ENCODE data around the gene PRIM2. TPM values are rescaled to one million over a fixed set of nuclear protein-coding genes. Genes with fewer than 3 reads are reported as not detected.
"Not testable (repeated sequence)": the region's sequence is repeated elsewhere in the genome, so short reads cannot be mapped to it uniquely, and the experiment has no call there.

The PRIM2 gene
- total RNA-seq, 1 experiment from 2014 or later: 9.7 TPM

DNA sequence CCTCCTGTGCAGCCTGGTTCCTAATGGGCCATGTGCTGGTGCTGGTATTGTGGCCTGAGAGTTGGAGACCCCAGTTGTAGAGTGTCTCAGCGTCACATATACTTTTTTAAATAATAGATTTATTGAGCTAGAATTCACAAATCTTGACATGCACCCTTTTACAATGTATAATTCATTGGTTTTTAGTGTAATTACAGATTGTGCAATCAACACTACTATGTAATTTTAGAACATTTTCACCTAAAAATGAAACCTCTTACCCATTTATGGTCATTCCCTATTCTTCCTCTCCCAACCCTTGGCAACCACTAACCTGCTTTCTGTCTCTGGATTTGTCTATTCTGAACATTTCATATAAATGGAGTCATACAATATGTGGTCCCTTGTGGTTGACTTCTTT, 10.6 kb downstream of the PRIM2 start:
- Mint-ChIP-seq H3K9me3 (ENCODE audit: unreplicated experiment) (peaks cover 24% of the 10 kb centered on the region), H3K36me3 (ENCODE audit: insufficient read depth, unreplicated experiment) (peaks cover 41% of the 10 kb centered on the region), H3K27ac (ENCODE audit: low read depth, unreplicated experiment) (no peak overlapping the region), H3K4me1 (ENCODE audit: insufficient read depth, unreplicated experiment) (peaks cover 6% of the 10 kb centered on the region), H3K27me3 (ENCODE audit: insufficient read depth, unreplicated experiment) (no peaks in the 10 kb centered on the region), H3K4me3 (ENCODE audit: unreplicated experiment) (no peak overlapping the region)
- intact Hi-C loops (cut with micrococcal nuclease): no loop called here
- DNase-seq (ENCODE audit: unreplicated experiment): no peak
- ChIA-PET CTCF (no interaction called here), POLR2A (no interaction called here)
- TF ChIP-seq, protein P1, sequence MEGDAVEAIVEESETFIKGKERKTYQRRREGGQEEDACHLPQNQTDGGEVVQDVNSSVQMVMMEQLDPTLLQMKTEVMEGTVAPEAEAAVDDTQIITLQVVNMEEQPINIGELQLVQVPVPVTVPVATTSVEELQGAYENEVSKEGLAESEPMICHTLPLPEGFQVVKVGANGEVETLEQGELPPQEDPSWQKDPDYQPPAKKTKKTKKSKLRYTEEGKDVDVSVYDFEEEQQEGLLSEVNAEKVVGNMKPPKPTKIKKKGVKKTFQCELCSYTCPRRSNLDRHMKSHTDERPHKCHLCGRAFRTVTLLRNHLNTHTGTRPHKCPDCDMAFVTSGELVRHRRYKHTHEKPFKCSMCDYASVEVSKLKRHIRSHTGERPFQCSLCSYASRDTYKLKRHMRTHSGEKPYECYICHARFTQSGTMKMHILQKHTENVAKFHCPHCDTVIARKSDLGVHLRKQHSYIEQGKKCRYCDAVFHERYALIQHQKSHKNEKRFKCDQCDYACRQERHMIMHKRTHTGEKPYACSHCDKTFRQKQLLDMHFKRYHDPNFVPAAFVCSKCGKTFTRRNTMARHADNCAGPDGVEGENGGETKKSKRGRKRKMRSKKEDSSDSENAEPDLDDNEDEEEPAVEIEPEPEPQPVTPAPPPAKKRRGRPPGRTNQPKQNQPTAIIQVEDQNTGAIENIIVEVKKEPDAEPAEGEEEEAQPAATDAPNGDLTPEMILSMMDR (IDR thresholded peaks at IDR 0.05; ENCODE audit: unreplicated experiment): no peak
- no TSS peak for BruUV-seq (replicated peaks)

DNA sequence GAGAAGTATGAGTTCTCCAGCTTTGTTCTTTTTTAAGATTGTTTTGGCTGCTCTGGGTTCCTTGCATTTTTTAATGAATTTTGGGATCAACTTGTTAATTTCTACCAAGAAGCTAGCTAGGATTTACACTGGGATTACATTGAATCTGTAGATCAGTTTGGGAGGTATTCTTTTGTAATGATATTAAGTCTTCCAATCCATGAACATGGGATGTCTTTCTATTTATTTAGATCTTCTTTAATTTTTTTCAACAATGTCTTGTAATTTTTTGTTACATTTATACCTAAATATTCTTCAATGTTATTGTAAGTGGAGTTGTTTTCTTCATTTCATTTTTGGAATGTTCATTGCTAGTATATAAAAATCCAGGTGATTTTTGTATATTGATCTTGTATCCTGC, 12.5 kb downstream of the PRIM2 start:
- no TSS peak for BruUV-seq (replicated peaks)
- H3K4me3 Mint-ChIP-seq (ENCODE audit: unreplicated experiment): no peak overlapping the region
- TF ChIP-seq, protein P1 (IDR thresholded peaks at IDR 0.05; ENCODE audit: unreplicated experiment): no peak
- peaks cover 51% of the 10 kb centered on the region for H3K36me3 Mint-ChIP-seq (ENCODE audit: insufficient read depth, unreplicated experiment)
- no peak overlapping the region for H3K27ac Mint-ChIP-seq (ENCODE audit: low read depth, unreplicated experiment)
- H3K4me1 Mint-ChIP-seq (ENCODE audit: insufficient read depth, unreplicated experiment): peaks cover 6% of the 10 kb centered on the region
- H3K9me3 Mint-ChIP-seq (ENCODE audit: unreplicated experiment): peaks cover 37% of the 10 kb centered on the region
- intact Hi-C loops (cut with micrococcal nuclease): no loop called here
- no peak for DNase-seq (ENCODE audit: unreplicated experiment)
- H3K27me3 Mint-ChIP-seq (ENCODE audit: insufficient read depth, unreplicated experiment): no peaks in the 10 kb centered on the region
- CTCF ChIA-PET: interaction anchor here (1.4 kb wide), 1 partner anchor 425 kb away, joined by 3 read pairs; no protein-coding TSS in a partner anchor
- POLR2A ChIA-PET: interaction anchor here (0.6 kb wide), 1 partner anchor 283 kb away, joined by 3 read pairs; the partner anchor contains the start of gene KIAA1586

DNA sequence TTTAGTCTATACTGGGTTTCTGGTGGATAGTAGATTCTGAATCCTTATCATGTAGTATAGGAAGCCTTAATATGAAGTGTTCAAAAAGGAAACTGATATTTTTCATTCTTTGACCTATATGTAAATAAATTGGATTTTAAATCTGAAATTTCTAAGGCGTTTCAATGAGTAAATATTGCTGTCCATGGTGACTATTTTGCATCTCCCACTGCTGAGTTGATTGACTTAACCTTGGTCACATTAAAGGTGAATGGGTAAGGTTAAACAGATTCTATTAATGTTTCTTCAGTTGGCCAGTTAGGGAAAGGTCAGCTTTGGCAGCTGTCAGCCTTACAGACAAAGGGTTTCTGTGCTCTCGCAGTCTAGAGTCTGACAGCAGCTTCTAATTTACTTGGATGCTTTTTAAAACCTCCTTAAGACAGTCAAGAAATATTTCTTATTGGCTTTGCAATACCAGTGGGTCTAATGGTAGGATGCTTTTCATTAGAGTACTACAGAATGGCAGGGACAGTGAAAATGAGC, 24.8 kb downstream of the PRIM2 start:
- H3K4me3 Mint-ChIP-seq (ENCODE audit: unreplicated experiment): no peak overlapping the region
- no TSS peak for BruUV-seq (replicated peaks)
- ChIA-PET POLR2A (no interaction called here), CTCF (no interaction called here)
- no peak for DNase-seq (ENCODE audit: unreplicated experiment)
- no peak overlapping the region for H3K27ac Mint-ChIP-seq (ENCODE audit: low read depth, unreplicated experiment)
- TF ChIP-seq, protein P1 (IDR thresholded peaks at IDR 0.05; ENCODE audit: unreplicated experiment): no peak
- H3K36me3 Mint-ChIP-seq (ENCODE audit: insufficient read depth, unreplicated experiment): no peaks in the 10 kb centered on the region
- intact Hi-C loops (cut with micrococcal nuclease): no loop called here
- H3K4me1 Mint-ChIP-seq (ENCODE audit: insufficient read depth, unreplicated experiment): peaks cover 5% of the 10 kb centered on the region
- H3K27me3 Mint-ChIP-seq (ENCODE audit: insufficient read depth, unreplicated experiment): no peaks in the 10 kb centered on the region
- H3K9me3 Mint-ChIP-seq (ENCODE audit: unreplicated experiment): no peaks in the 10 kb centered on the region

- BruUV-seq (replicated peaks); H3K9me3 Mint-ChIP-seq (ENCODE audit: unreplicated experiment); CTCF ChIA-PET; POLR2A ChIA-PET; H3K27me3 Mint-ChIP-seq (ENCODE audit: insufficient read depth, unreplicated experiment); H3K4me3 Mint-ChIP-seq (ENCODE audit: unreplicated experiment); H3K27ac Mint-ChIP-seq (ENCODE audit: low read depth, unreplicated experiment); H3K36me3 Mint-ChIP-seq (ENCODE audit: insufficient read depth, unreplicated experiment); intact Hi-C loops (cut with micrococcal nuclease); H3K4me1 Mint-ChIP-seq (ENCODE audit: insufficient read depth, unreplicated experiment); DNase-seq (ENCODE audit: unreplicated experiment): not testable (repeated sequence)
Observed at GRCh38 chr6:57343342-57343741, 25.9 kb downstream of the PRIM2 start.

DNA sequence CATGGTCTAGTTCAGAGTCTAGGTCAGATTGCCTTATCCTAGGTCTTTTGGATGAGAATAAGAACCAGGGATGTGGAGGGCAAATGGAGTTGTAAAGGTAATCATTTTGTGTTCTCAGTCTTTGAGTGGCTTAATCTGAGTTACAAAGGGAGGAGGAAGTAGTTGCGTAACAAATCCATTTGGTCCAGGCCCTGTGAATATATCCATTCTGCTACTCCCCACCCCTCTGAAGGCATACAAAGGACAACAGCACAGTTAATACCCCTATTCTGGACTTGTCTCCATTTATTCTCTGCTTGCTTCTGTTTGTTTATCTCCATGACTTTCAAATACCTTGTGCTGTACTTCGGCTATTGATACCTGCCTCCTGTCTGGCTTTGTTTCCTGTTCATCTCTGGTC, 29.3 kb downstream of the PRIM2 start:
- H3K36me3 Mint-ChIP-seq (ENCODE audit: insufficient read depth, unreplicated experiment); CTCF ChIA-PET; BruUV-seq (replicated peaks); POLR2A ChIA-PET; intact Hi-C loops (cut with micrococcal nuclease); H3K27me3 Mint-ChIP-seq (ENCODE audit: insufficient read depth, unreplicated experiment); H3K4me1 Mint-ChIP-seq (ENCODE audit: insufficient read depth, unreplicated experiment); H3K9me3 Mint-ChIP-seq (ENCODE audit: unreplicated experiment); H3K27ac Mint-ChIP-seq (ENCODE audit: low read depth, unreplicated experiment); DNase-seq (ENCODE audit: unreplicated experiment); H3K4me3 Mint-ChIP-seq (ENCODE audit: unreplicated experiment): not testable (repeated sequence)

DNA sequence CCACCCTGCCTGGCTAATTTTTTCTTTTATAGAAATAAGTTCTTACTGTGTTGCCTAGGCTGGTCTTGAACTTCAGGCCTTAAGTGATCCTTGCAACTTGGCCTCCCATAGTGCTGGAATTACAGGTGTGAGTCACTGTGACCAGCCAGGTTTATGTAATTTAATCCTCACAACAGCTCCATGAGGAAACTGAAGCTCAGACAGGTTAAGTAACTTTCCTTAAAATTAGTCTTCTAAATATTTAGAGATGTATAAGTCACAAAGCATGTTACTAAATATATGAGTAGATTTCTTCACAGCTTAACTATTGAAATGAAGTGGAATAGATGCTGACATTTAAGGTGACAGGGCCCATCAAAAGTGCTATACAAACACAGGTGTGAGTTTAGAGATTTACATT, 30.2 kb downstream of the PRIM2 start:
- H3K36me3 Mint-ChIP-seq (ENCODE audit: insufficient read depth, unreplicated experiment); H3K27me3 Mint-ChIP-seq (ENCODE audit: insufficient read depth, unreplicated experiment); H3K4me3 Mint-ChIP-seq (ENCODE audit: unreplicated experiment); H3K4me1 Mint-ChIP-seq (ENCODE audit: insufficient read depth, unreplicated experiment); BruUV-seq (replicated peaks); H3K27ac Mint-ChIP-seq (ENCODE audit: low read depth, unreplicated experiment); POLR2A ChIA-PET; CTCF ChIA-PET; intact Hi-C loops (cut with micrococcal nuclease); H3K9me3 Mint-ChIP-seq (ENCODE audit: unreplicated experiment); DNase-seq (ENCODE audit: unreplicated experiment): not testable (repeated sequence)

- H3K4me1 Mint-ChIP-seq (ENCODE audit: insufficient read depth, unreplicated experiment); intact Hi-C loops (cut with micrococcal nuclease); H3K36me3 Mint-ChIP-seq (ENCODE audit: insufficient read depth, unreplicated experiment); H3K27me3 Mint-ChIP-seq (ENCODE audit: insufficient read depth, unreplicated experiment); H3K27ac Mint-ChIP-seq (ENCODE audit: low read depth, unreplicated experiment); H3K9me3 Mint-ChIP-seq (ENCODE audit: unreplicated experiment); BruUV-seq (replicated peaks); DNase-seq (ENCODE audit: unreplicated experiment); H3K4me3 Mint-ChIP-seq (ENCODE audit: unreplicated experiment); CTCF ChIA-PET: not testable (repeated sequence)
- POLR2A ChIA-PET: interaction anchor here (0.6 kb wide), 1 partner anchor 356 kb away, joined by 3 read pairs; no protein-coding TSS in a partner anchor
Observed at GRCh38 chr6:57350443-57350842, 33.0 kb downstream of the PRIM2 start.
